NCI-H345 (cell line): ENCODE results near the gene DTNBP1.

Source experiments
- DNase-seq: peaks from one replicate; lab custom pipeline; 2025; lab: John Stamatoyannopoulos, UW

DTNBP1 gene

GRCh38 chr6:15531973-15532372 lies 130.9 kb downstream of the DTNBP1 start:
- no peak for DNase-seq

GRCh38 chr6:15530411-15530810 lies 132.4 kb downstream of the DTNBP1 start:
- no peak for DNase-seq

GRCh38 chr6:15528870-15529269 lies 134.0 kb downstream of the DTNBP1 start:
- no peak for DNase-seq

- no peak for DNase-seq
These were observed 134.8 kb downstream of the DTNBP1 start for GRCh38 chr6:15527838-15528617.

GRCh38 chr6:15526212-15526701 lies 136.6 kb downstream of the DTNBP1 start:
- no peak for DNase-seq

- DNase-seq: no peak
These were observed 137.9 kb downstream of the DTNBP1 start for GRCh38 chr6:15524861-15525401.

- no peak for DNase-seq
These were observed 138.9 kb downstream of the DTNBP1 start for GRCh38 chr6:15523679-15524630.

GRCh38 chr6:15522856-15523529 lies 139.8 kb downstream of the DTNBP1 start:
- DNase-seq: no peak

- no peak for DNase-seq
These were observed 140.4 kb downstream of the DTNBP1 start for GRCh38 chr6:15522427-15522826.

- DNase-seq: no peak
These were observed 140.8 kb downstream of the DTNBP1 start for GRCh38 chr6:15522026-15522425.

GRCh38 chr6:15521582-15521981 lies 141.2 kb downstream of the DTNBP1 start:
- no peak for DNase-seq

- no peak for DNase-seq
These were observed 142.1 kb downstream of the DTNBP1 start for GRCh38 chr6:15520626-15521203.

- DNase-seq: no peak
These were observed 143.1 kb downstream of the DTNBP1 start for GRCh38 chr6:15519681-15520080.

- no peak for DNase-seq
These were observed 143.9 kb downstream of the DTNBP1 start for GRCh38 chr6:15518878-15519277.

- no peak for DNase-seq
These were observed 144.8 kb downstream of the DTNBP1 start for GRCh38 chr6:15518057-15518456.

- DNase-seq: no peak
These were observed 145.2 kb downstream of the DTNBP1 start for GRCh38 chr6:15517600-15517999.

GRCh38 chr6:15516923-15517560 lies 145.8 kb downstream of the DTNBP1 start:
- DNase-seq: no peak

GRCh38 chr6:15516378-15516777 lies 146.4 kb downstream of the DTNBP1 start:
- no peak for DNase-seq

- DNase-seq: no peak
These were observed 147.0 kb downstream of the DTNBP1 start for GRCh38 chr6:15515660-15516375.

GRCh38 chr6:15515226-15515625 lies 147.6 kb downstream of the DTNBP1 start:
- no peak for DNase-seq
